Bronchial epithelial cell (primary cell): ENCODE measurements around the gene TMCO6. TPM values are rescaled to one million over a fixed set of nuclear protein-coding genes. Genes with fewer than 3 reads are reported as not detected.

Experiments
- DNase-seq: peaks from one replicate; pipeline ENCODE4 v3.0.0-alpha.2; 2010; ENCODE audit warnings: low read depth
- FAIRE-seq: peaks from 2 replicates; lab custom pipeline; 2011; peaks lifted over from hg19 to GRCh38; lab: Jason Lieb, UNC
- H3K27me3 ChIP-seq: 2 replicates; pipeline ENCODE4 v1.5.1; 2011; ENCODE audit warnings: low read length; ENCODE audit not compliant: control insufficient read depth, insufficient read depth
- H3K36me3 ChIP-seq: 2 replicates; pipeline ENCODE4 v1.5.1; 2011; ENCODE audit warnings: low read length; ENCODE audit not compliant: control insufficient read depth, insufficient read depth
- H3K4me3 ChIP-seq: 2 replicates; pipeline ENCODE4 v1.5.1; 2011; ENCODE audit warnings: mild to moderate bottlenecking, low read depth, low read length, control low read depth
- CTCF ChIP-seq: IDR thresholded peaks from 2 replicates; pipeline ENCODE4 v1.5.1; 2011; ENCODE audit warnings: mild to moderate bottlenecking, moderate library complexity, low read length, control low read depth, inconsistent platforms; ENCODE audit not compliant: insufficient read depth, severe bottlenecking
- total RNA-seq: library from RNA; depleted of rRNA; stranded (reverse); fragments of >200 nt; gene quantifications from 2 replicates; pipeline ENCODE4 v1.2.1, GENCODE V29; 2014

Gene TMCO6
- total RNA-seq, 1 donor from 2014 or later = 18.2 TPM

- TF ChIP-seq CTCF = no peak
- FAIRE-seq = no peak
- H3K27me3 ChIP-seq = no peaks in the 10 kb centered on the region
- peaks cover 34% of the 10 kb centered on the region for H3K36me3 ChIP-seq
- DNase-seq = no peak
- no peak overlapping the region for H3K4me3 ChIP-seq
These were observed 38.7 kb downstream of the TMCO6 start for GRCh38 chr5:140677947-140678346.

- Histone ChIP-seq H3K4me3 (no peak overlapping the region), H3K27me3 (no peaks in the 10 kb centered on the region), H3K36me3 (peaks cover 32% of the 10 kb centered on the region)
- no peak for FAIRE-seq
- no peak for DNase-seq
- no peak for TF ChIP-seq CTCF
These were observed 39.7 kb downstream of the TMCO6 start for GRCh38 chr5:140678993-140679392.

GRCh38 chr5:140690376-140690932 lies 51.2 kb downstream of the TMCO6 start:
- TF ChIP-seq CTCF = no peak

GRCh38 chr5:140690941-140691924 lies 52.0 kb downstream of the TMCO6 start, which contains the start of the genes HARS1 and HARS2:
HARS1 (minus strand) TSS chr5:140691370; CDS start chr5:140691304, 66 bp downstream.
HARS2 (plus strand) TSS chr5:140691455; CDS start chr5:140691649, 194 bp downstream.
- FAIRE-seq = peak; percentile 43
- peaks cover 19% of the 10 kb centered on the region for H3K36me3 ChIP-seq

More at GRCh38 chr5:140690376-140690932, 51.2 kb downstream of the TMCO6 start:
- H3K36me3 ChIP-seq = peaks cover 14% of the 10 kb centered on the region
- no peaks in the 10 kb centered on the region for H3K27me3 ChIP-seq
- DNase-seq (no peak), FAIRE-seq (no peak)
- H3K4me3 ChIP-seq = peak overlapping the region; percentile 61

GRCh38 chr5:140694276-140694675 lies 55.0 kb downstream of the TMCO6 start:
- no peak for DNase-seq
- H3K36me3 ChIP-seq = peaks cover 29% of the 10 kb centered on the region
- FAIRE-seq = no peak
- no peaks in the 10 kb centered on the region for H3K27me3 ChIP-seq
- H3K4me3 ChIP-seq = no peak overlapping the region
- no peak for TF ChIP-seq CTCF

More at GRCh38 chr5:140690941-140691924, 52.0 kb downstream of the TMCO6 start, which contains the start of the genes HARS1 and HARS2:
- TF ChIP-seq CTCF = no peak
- Histone ChIP-seq H3K27me3 (no peaks in the 10 kb centered on the region), H3K4me3 (peak within 1 kb of the TSS; percentile 61)
- peak; percentile 95 for DNase-seq

Other genes with a start within 250 kb of the TMCO6 start
- 77.1 and 85.8 TPM in 2 replicates for gene ANKHD1, start 237.6 kb upstream of the TMCO6 start, total RNA-seq
- gene EIF4EBP3, start 91.8 kb upstream of the TMCO6 start, total RNA-seq = 2.6 and 3.2 TPM in 2 replicates
- 39.8 and 48.5 TPM in 2 replicates for gene SRA1, start 82.0 kb upstream of the TMCO6 start, total RNA-seq
- 6.3 and 8.1 TPM in 2 replicates for gene APBB3, start 74.9 kb upstream of the TMCO6 start, total RNA-seq
- gene SLC35A4, start 74.6 kb upstream of the TMCO6 start, total RNA-seq = 13.2 and 21.4 TPM in 2 replicates
- 2.3 and 3.2 TPM in 2 replicates for gene CD14, start 6.3 kb upstream of the TMCO6 start, total RNA-seq
- gene NDUFA2, start 8.2 kb downstream of the TMCO6 start, total RNA-seq = 16.8 and 46.5 TPM in 2 replicates
- gene IK, start 8.4 kb downstream of the TMCO6 start, total RNA-seq = 58.4 and 98.7 TPM in 2 replicates
- 35.7 and 40.8 TPM in 2 replicates for gene WDR55, start 25.5 kb downstream of the TMCO6 start, total RNA-seq
- gene DND1, start 34.1 kb downstream of the TMCO6 start, total RNA-seq = 0.26 TPM in 2 replicates
- gene HARS1, start 51.9 kb downstream of the TMCO6 start, total RNA-seq = 55.3 and 73.0 TPM in 2 replicates
- gene HARS2, start 52.0 kb downstream of the TMCO6 start, total RNA-seq = 28.9 and 32.9 TPM in 2 replicates
- 47.1 and 76.7 TPM in 2 replicates for gene ZMAT2, start 61.0 kb downstream of the TMCO6 start, total RNA-seq
- gene PCDHA1, start 146.7 kb downstream of the TMCO6 start, total RNA-seq = under 0.01 TPM in 1 of 2 replicates, not detected in the other
- under 0.01 TPM in 1 of 2 replicates, not detected in the other for gene PCDHA2, start 155.4 kb downstream of the TMCO6 start, total RNA-seq
- gene PCDHA3, start 161.6 kb downstream of the TMCO6 start, total RNA-seq = under 0.01 TPM in 1 of 2 replicates, not detected in the other
- 0.26 and 0.77 TPM in 2 replicates for gene PCDHA4, start 167.6 kb downstream of the TMCO6 start, total RNA-seq
- gene PCDHA5, start 182.2 kb downstream of the TMCO6 start, total RNA-seq = 0.13 TPM in 1 of 2 replicates, not detected in the other
- gene PCDHA6, start 188.5 kb downstream of the TMCO6 start, total RNA-seq = 0.13 TPM in 1 of 2 replicates, not detected in the other
- gene PCDHA7, start 194.8 kb downstream of the TMCO6 start, total RNA-seq = under 0.01 and 0.13 TPM in 2 replicates
- gene PCDHA8, start 201.7 kb downstream of the TMCO6 start, total RNA-seq = 0.13 TPM in 1 of 2 replicates, not detected in the other
- under 0.01 TPM in 2 replicates for gene PCDHA9, start 208.9 kb downstream of the TMCO6 start, total RNA-seq
- gene PCDHA10, start 216.4 kb downstream of the TMCO6 start, total RNA-seq = under 0.01 TPM in 2 replicates
- gene PCDHA11, start 229.5 kb downstream of the TMCO6 start, total RNA-seq = 0.79 and 1.8 TPM in 2 replicates
- under 0.01 and 0.13 TPM in 2 replicates for gene PCDHA12, start 235.9 kb downstream of the TMCO6 start, total RNA-seq
- 0.13 and 0.26 TPM in 2 replicates for gene PCDHA13, start 242.7 kb downstream of the TMCO6 start, total RNA-seq